ENCODE measurements around the gene ARMC5.
A peak's percentile ranks its signal among the peaks of the same experiment; 100 is the strongest.

The ARMC5 gene

GRCh38 chr16:31455601-31456314 lies 3.5 kb upstream of the ARMC5 start:
- FAIRE-seq, result no peak
- no peak for DNase-seq (ENCODE audit: insufficient read length)
- no peak for TF ChIP-seq TAF1 (IDR thresholded peaks at IDR 0.05; ENCODE audit: borderline replicate concordance, low read depth, low read length)
- no peak; the same call in 1 of the 2 replicates for TF ChIP-seq POLR2AphosphoS5 (IDR thresholded peaks at IDR 0.05; ENCODE audit: low read depth, low read length)
- TF ChIP-seq POLR2A (IDR thresholded peaks at IDR 0.05; ENCODE audit: low read depth, low read length), result no peak

- no peak for TF ChIP-seq TAF1 (IDR thresholded peaks at IDR 0.05; ENCODE audit: borderline replicate concordance, low read depth, low read length)
- TF ChIP-seq POLR2A (IDR thresholded peaks at IDR 0.05; ENCODE audit: low read depth, low read length), result no peak
- TF ChIP-seq POLR2AphosphoS5 (IDR thresholded peaks at IDR 0.05; ENCODE audit: low read depth, low read length), result no peak
- no peak for DNase-seq (ENCODE audit: insufficient read length)
- FAIRE-seq, result no peak
Observed at GRCh38 chr16:31456988-31457360, 2.3 kb upstream of the ARMC5 start.

DNA sequence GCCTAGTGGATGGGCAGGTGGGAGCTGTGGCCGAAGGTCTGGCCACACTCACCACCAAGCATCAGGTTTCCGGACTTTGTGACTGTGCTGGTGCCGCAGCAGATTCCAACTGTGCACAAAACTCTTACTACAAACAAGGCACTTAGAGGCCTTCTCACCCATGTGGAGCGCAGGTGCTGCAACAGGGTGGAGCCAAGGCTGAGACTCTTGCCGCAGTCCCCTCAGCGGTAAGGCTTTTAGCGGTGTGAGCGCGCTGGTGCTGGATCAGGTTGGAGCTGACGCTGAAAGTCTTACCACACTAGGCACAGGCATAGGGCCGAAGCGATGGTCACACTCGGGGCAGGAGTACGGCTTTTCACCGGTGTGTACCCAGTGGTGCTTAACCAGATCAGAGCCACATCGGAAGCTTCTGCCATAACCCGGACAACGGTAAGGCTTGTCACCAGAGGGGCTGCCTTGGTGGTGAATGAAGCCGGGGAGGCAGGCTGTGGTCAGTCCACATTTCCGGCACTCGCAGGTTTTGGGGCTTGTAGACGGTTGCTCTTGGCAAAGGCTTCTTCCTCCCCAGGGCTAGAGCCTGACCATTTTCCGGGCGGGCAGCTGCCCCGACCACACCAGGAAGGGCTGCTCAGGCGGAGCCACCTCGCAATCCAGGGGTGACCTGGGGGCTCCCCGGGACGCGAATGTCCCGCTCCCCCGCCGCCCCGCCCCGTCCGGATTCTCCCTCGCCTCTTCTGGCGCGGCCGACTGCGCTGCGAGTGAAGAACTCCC lies 1.0 kb upstream of the ARMC5 start:
- no peak for DNase-seq (ENCODE audit: insufficient read length)
- peak; percentile 65 for FAIRE-seq
- TF ChIP-seq POLR2AphosphoS5 (IDR thresholded peaks at IDR 0.05; ENCODE audit: low read depth, low read length) (no peak), POLR2A (IDR thresholded peaks at IDR 0.05; ENCODE audit: low read depth, low read length) (peak; percentile 23; the same call in 1 of the 2 replicates), TAF1 (IDR thresholded peaks at IDR 0.05; ENCODE audit: borderline replicate concordance, low read depth, low read length) (0 out of 2 replicates have a peak, but pooled peaks have one; percentile 4)

- FAIRE-seq, result peak; percentile 98
- DNase-seq (ENCODE audit: insufficient read length), result peak; percentile 84
- TF ChIP-seq POLR2AphosphoS5 (IDR thresholded peaks at IDR 0.05; ENCODE audit: low read depth, low read length) (peak; percentile 2), TAF1 (IDR thresholded peaks at IDR 0.05; ENCODE audit: borderline replicate concordance, low read depth, low read length) (no peak), POLR2A (IDR thresholded peaks at IDR 0.05; ENCODE audit: low read depth, low read length) (peak; percentile 43; the same call in 1 of the 2 replicates)
Observed at GRCh38 chr16:31459687-31460581, 633 bp downstream of the ARMC5 start.

DNA sequence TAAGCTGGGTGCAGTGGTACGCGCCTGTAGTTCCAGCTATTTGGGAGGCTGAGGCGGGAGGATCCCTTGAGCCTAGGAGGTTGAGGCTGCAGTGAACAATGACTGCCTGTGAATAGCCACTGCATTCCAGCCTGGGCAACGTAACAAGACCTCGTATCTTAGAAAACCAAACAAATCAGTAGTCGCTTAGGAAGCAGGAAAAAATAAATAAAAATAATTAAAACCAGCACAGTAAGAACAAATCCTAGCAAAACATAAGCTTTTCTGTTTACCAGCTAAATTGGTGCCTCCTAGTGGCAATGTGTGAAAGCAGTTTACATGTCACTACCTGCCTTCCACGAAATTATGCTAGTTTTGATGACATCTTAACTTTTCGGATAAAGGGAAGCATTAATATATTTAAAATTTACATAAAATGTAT lies 1.3 kb downstream of the ARMC5 start:
- no peak for FAIRE-seq
- no peak for DNase-seq (ENCODE audit: insufficient read length)
- TF ChIP-seq TAF1 (IDR thresholded peaks at IDR 0.05; ENCODE audit: borderline replicate concordance, low read depth, low read length) (no peak), POLR2AphosphoS5 (IDR thresholded peaks at IDR 0.05; ENCODE audit: low read depth, low read length) (no peak), POLR2A (IDR thresholded peaks at IDR 0.05; ENCODE audit: low read depth, low read length) (no peak)

DNA sequence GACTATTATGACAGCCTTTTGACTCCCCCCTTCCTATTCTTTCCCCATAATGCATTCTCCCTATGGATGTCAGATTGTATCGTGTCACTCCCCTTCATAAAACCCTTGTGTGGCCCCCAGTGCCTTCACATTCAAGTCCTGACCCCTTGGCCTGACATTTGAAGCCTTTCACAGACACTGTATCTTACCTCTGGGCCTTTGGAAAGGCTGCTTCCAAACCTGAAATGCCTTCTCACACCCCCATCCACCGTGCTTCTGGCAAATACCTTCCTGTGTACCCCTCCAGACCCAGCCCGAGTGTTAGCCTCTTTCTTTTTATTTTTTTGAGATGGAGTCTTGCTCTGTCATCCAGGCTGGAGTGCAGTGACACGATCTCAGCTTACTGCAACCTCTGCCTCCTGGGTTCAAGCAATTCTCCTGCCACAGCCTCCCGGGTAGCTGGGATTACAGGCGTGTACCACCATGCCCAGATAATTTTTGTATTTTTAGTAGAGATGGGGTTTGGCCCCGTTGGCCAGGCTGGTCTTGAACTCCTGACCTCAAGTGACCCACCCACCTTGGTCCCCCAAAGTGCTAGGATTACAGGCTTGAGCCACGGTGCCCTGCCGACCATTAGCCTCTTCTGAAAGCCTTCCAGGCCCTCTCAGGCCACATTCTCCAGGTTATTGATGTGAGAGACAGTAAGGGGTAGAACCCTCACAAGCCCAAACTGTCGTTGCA lies 2.1 kb downstream of the ARMC5 start:
- TF ChIP-seq POLR2AphosphoS5 (IDR thresholded peaks at IDR 0.05; ENCODE audit: low read depth, low read length) (no peak), TAF1 (IDR thresholded peaks at IDR 0.05; ENCODE audit: borderline replicate concordance, low read depth, low read length) (no peak), POLR2A (IDR thresholded peaks at IDR 0.05; ENCODE audit: low read depth, low read length) (no peak)
- FAIRE-seq, result no peak
- no peak for DNase-seq (ENCODE audit: insufficient read length)

- FAIRE-seq (no peak), DNase-seq (ENCODE audit: insufficient read length) (no peak)
- TF ChIP-seq POLR2A (IDR thresholded peaks at IDR 0.05; ENCODE audit: low read depth, low read length), result no peak
- no peak for TF ChIP-seq POLR2AphosphoS5 (IDR thresholded peaks at IDR 0.05; ENCODE audit: low read depth, low read length)
- no peak for TF ChIP-seq TAF1 (IDR thresholded peaks at IDR 0.05; ENCODE audit: borderline replicate concordance, low read depth, low read length)
Observed at GRCh38 chr16:31461921-31462804, 2.9 kb downstream of the ARMC5 start.

DNA sequence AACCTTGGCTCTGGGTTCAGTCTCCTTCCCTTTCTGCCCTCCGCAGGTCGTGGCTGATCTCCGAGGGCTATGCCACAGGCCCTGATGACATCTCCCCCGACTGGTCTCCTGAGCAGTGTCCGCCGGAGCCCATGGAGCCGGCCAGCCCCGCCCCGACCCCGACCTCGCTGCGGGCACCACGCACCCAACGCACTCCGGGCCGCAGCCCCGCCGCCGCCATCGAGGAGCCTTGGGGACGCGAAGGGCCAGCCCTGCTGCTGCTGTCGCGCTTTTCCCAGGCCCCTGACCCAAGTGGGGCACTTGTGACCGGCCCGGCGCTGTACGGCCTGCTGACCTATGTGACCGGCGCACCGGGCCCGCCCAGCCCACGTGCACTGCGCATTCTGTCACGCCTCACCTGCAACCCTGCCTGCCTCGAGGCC lies 5.1 kb downstream of the ARMC5 start:
- TF ChIP-seq POLR2AphosphoS5 (IDR thresholded peaks at IDR 0.05; ENCODE audit: low read depth, low read length) (no peak), POLR2A (IDR thresholded peaks at IDR 0.05; ENCODE audit: low read depth, low read length) (no peak), TAF1 (IDR thresholded peaks at IDR 0.05; ENCODE audit: borderline replicate concordance, low read depth, low read length) (no peak)
- no peak for FAIRE-seq
- no peak for DNase-seq (ENCODE audit: insufficient read length)

DNA sequence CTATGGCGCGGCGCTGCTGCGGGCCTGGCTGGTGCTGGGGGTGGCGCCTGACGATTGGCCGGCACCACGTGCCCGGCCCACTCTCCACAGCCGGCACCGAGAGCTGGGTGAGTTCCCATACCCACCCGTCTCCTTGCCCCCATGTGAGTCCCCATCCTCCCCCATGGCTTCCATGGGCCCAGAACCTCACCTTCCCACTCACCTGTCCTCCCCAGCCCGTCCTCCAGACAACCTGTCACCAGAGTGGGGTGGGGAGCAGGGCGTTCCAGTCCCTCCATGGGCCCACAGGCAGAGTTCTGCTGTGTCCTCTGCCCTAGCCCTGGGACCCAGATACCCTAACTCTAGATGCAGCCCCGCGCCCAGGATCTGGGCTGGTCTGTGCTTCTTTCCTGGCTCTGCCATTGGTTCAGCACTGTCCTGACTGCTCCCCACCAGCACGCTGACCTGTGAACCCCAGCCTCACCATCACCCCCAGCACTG lies 5.5 kb downstream of the ARMC5 start:
- TF ChIP-seq POLR2A (IDR thresholded peaks at IDR 0.05; ENCODE audit: low read depth, low read length) (no peak), POLR2AphosphoS5 (IDR thresholded peaks at IDR 0.05; ENCODE audit: low read depth, low read length) (no peak), TAF1 (IDR thresholded peaks at IDR 0.05; ENCODE audit: borderline replicate concordance, low read depth, low read length) (no peak)
- DNase-seq (ENCODE audit: insufficient read length) (no peak), FAIRE-seq (no peak)
